GM23338 (cell line): Measurements from ENCODE around the gene MBD3L5. TPM values are rescaled to one million over a fixed set of nuclear protein-coding genes. Genes with fewer than 3 reads are reported as not detected.

Source experiments
- ATAC-seq: fragments of 200-7000 bp; cut with Tn5 transposase; 3 replicates; pipeline ENCODE4 v1.9.1; 2020
- DNase-seq: peaks from one replicate; pipeline ENCODE4 v3.0.0-alpha.2; 2015; ENCODE audit warnings: low spot score
- H2AFZ ChIP-seq: fragments of 200-600 bp; sonication (generic); 2 replicates; pipeline ENCODE4 v1.8.0; 2016; ENCODE audit warnings: antibody characterized with exemption, mild to moderate bottlenecking, moderate library complexity
- H3F3A ChIP-seq: fragments of 200-600 bp; sonication (generic); replicated peaks from 2 replicates; pipeline ENCODE4 v1.8.0; 2017; ENCODE audit warnings: antibody characterized with exemption, mixed run types, low read depth
- H3K27ac ChIP-seq: fragments of 200-600 bp; sonication (generic); 2 replicates; pipeline ENCODE4 v1.6.1; 2016; ENCODE audit warnings: low read depth
- H3K27me3 ChIP-seq: fragments of 200-600 bp; sonication (generic); 2 replicates; pipeline ENCODE4 v1.8.0; 2016; ENCODE audit warnings: mild to moderate bottlenecking, mixed run types, moderate library complexity; ENCODE audit not compliant: insufficient read depth
- H3K36me3 ChIP-seq: fragments of 200-600 bp; sonication (generic); 2 replicates; pipeline ENCODE4 v1.8.0; 2016; ENCODE audit warnings: mild to moderate bottlenecking; ENCODE audit not compliant: insufficient read depth
- H3K4me1 ChIP-seq: fragments of 200-600 bp; sonication (generic); 2 replicates; pipeline ENCODE4 v1.8.0; 2016; ENCODE audit warnings: mild to moderate bottlenecking, moderate library complexity; ENCODE audit not compliant: insufficient read depth
- H3K4me2 ChIP-seq: fragments of 200-600 bp; sonication (generic); 2 replicates; pipeline ENCODE4 v1.7.1; 2017; ENCODE audit warnings: mixed run types
- H3K4me3 ChIP-seq: fragments of 200-600 bp; sonication (generic); 2 replicates; pipeline ENCODE4 v1.6.1; 2016; ENCODE audit warnings: mixed run types
- H3K79me2 ChIP-seq: fragments of 200-600 bp; sonication (generic); replicated peaks from 2 replicates; pipeline ENCODE4 v1.8.0; 2017; ENCODE audit warnings: mild to moderate bottlenecking; ENCODE audit not compliant: insufficient read depth
- H3K9me2 ChIP-seq: fragments of 200-600 bp; sonication (generic); 2 replicates; pipeline ENCODE4 v1.8.0; 2017; ENCODE audit not compliant: insufficient read depth
- H4K20me1 ChIP-seq: fragments of 200-600 bp; sonication (generic); replicated peaks from 2 replicates; pipeline ENCODE4 v1.8.0; 2017; ENCODE audit warnings: mild to moderate bottlenecking; ENCODE audit not compliant: insufficient read depth
- H3K27ac Mint-ChIP-seq: 2 replicates; pipeline ENCODE4 v1.8.0; 2020; ENCODE audit warnings: inconsistent platforms, mild to moderate bottlenecking, moderate library complexity, mixed read lengths
- H3K27me3 Mint-ChIP-seq: 3 replicates; pipeline ENCODE4 v1.8.0; 2022; ENCODE audit warnings: low read depth, mild to moderate bottlenecking, moderate library complexity, mixed read lengths, inconsistent platforms; ENCODE audit not compliant: insufficient read depth, poor library complexity
- H3K36me3 Mint-ChIP-seq: 3 replicates; pipeline ENCODE4 v1.8.0; 2021; ENCODE audit warnings: low read depth, mild to moderate bottlenecking, inconsistent platforms, moderate library complexity, mixed read lengths
- H3K4me1 Mint-ChIP-seq: 3 replicates; pipeline ENCODE4 v1.8.0; 2020; ENCODE audit warnings: mild to moderate bottlenecking, inconsistent platforms, mixed read lengths
- H3K4me3 Mint-ChIP-seq: 3 replicates; pipeline ENCODE4 v1.8.0; 2021; ENCODE audit warnings: moderate library complexity, mild to moderate bottlenecking, inconsistent platforms, mixed read lengths
- H3K9me3 Mint-ChIP-seq: 3 replicates; pipeline ENCODE4 v1.8.0; 2020; ENCODE audit warnings: moderate library complexity, mild to moderate bottlenecking, inconsistent platforms, mixed read lengths
- CREB1 ChIP-seq: fragments of 250-450 bp; sonication (Bioruptor Pico); IDR thresholded peaks from 2 replicates; pipeline ENCODE4 v1.5.0; 2020; ENCODE audit warnings: low read depth, mild to moderate bottlenecking, moderate library complexity
- CTCF ChIP-seq, 2 experiments: fragments of 200-600 bp in 1 of 2; sonication (generic) in 1 of 2; conservative IDR thresholded peaks; 2 replicates each; pipeline versions ENCODE4 v1.5.1 to v1.6.1; 2016 to 2017; ENCODE audit warnings: antibody characterized with exemption in 2 of 2, low read depth in 2 of 2, mild to moderate bottlenecking in 2 of 2, moderate library complexity in 1 of 2
- POLR2AphosphoS5 ChIP-seq: IDR thresholded peaks from 2 replicates; pipeline ENCODE4 v1.6.1; 2016; ENCODE audit warnings: antibody characterized with exemption, low read depth
- REST ChIP-seq: IDR thresholded peaks from one replicate; pipeline ENCODE4 v1.6.1; 2018; ENCODE audit warnings: antibody characterized with exemption; ENCODE audit not compliant: unreplicated experiment
- STAT1 ChIP-seq: IDR thresholded peaks from one replicate; pipeline ENCODE4 v1.6.1; 2016; ENCODE audit warnings: antibody characterized with exemption; ENCODE audit not compliant: unreplicated experiment
- ZNF114 ChIP-seq: fragments of 250-450 bp; sonication (Bioruptor Pico); IDR thresholded peaks from 2 replicates; pipeline ENCODE4 v1.5.0; 2020; ENCODE audit warnings: mild to moderate bottlenecking, moderate library complexity
- ZNF462 ChIP-seq: fragments of 250-450 bp; sonication (Bioruptor Pico); IDR thresholded peaks from 2 replicates; pipeline ENCODE4 v1.5.0; 2020; ENCODE audit warnings: mild to moderate bottlenecking, moderate library complexity
- polyA plus RNA-seq: library from polyadenylated mRNA; unstranded; fragments of >200 nt; fragmentation: Nextera tagmentation; extraction: Ambion mirVana; gene quantifications from 2 replicates; pipeline ENCODE4 v1.2.1, GENCODE V29; 2016
- total RNA-seq: library from RNA; depleted of rRNA; stranded (reverse); fragments of >200 nt; shearing (Covaris generic); gene quantifications from 2 replicates; pipeline ENCODE4 v1.2.3, GENCODE V29; 2014

Gene MBD3L5
- total and polyA plus RNA-seq, 2 experiments from 2014 or later, result not detected

GRCh38 chr19:7006135-7006704 lies 24.2 kb upstream of the MBD3L5 start:
- TF ChIP-seq ZNF114 (CRISPR knock-in tag) (no peak), POLR2AphosphoS5 (no peak), REST (no peak), CTCF (conservative IDR thresholded peaks at IDR 0.05; ENCODE audit: low read depth in 2 of 2) (no peak), CREB1 (CRISPR knock-in tag) (no peak), STAT1 (no peak), ZNF462 (CRISPR knock-in tag) (no peak)
- H3K4me1 Mint-ChIP-seq, result no peaks in the 10 kb centered on the region
- Histone ChIP-seq H3F3A (no peaks in the 10 kb centered on the region), H3K4me3 (no peak overlapping the region), H4K20me1 (no peaks in the 10 kb centered on the region), H3K79me2 (no peaks in the 10 kb centered on the region), H2AFZ (no peak overlapping the region), H3K4me2 (no peak overlapping the region), H3K9me2 (no peaks in the 10 kb centered on the region), H3K27ac (no peak overlapping the region), H3K27me3 (no peaks in the 10 kb centered on the region), H3K36me3 (peaks cover 3% of the 10 kb centered on the region; the same call in 1 of the 2 replicates), H3K4me1 (no peaks in the 10 kb centered on the region)
- peaks cover 4% of the 10 kb centered on the region for H3K27me3 Mint-ChIP-seq
- H3K36me3 Mint-ChIP-seq, result peaks cover 26% of the 10 kb centered on the region; the same call in 2 of the 3 replicates
- no peak for ATAC-seq
- H3K9me3 Mint-ChIP-seq, result peaks cover 85% of the 10 kb centered on the region
- no peak overlapping the region for H3K4me3 Mint-ChIP-seq
- no peak for DNase-seq
- no peak overlapping the region for H3K27ac Mint-ChIP-seq
